ENCODE results near the gene RPTOR. TPM values are rescaled to one million over a fixed set of nuclear protein-coding genes. Genes with fewer than 3 reads are reported as not detected.
"Not testable (repeated sequence)": the region's sequence is repeated elsewhere in the genome, so short reads cannot be mapped to it uniquely, and the experiment has no call there.

RPTOR gene
- total RNA-seq, 1 experiment from 2014 or later: 46.2 TPM

GRCh38 chr17:80873307-80873951 lies 328.8 kb downstream of the RPTOR start:
- Histone ChIP-seq H2AFZ (ENCODE audit: low read length) (no peak overlapping the region), H3K4me1 (ENCODE audit: insufficient read depth, low read length) (peaks cover 6% of the 10 kb centered on the region; the same call in 1 of the 2 replicates), H3K4me3 (ENCODE audit: low read length) (no peak overlapping the region), H3K27me3 (ENCODE audit: low read length) (no peaks in the 10 kb centered on the region), H3K9me2 (replicated peaks; ENCODE audit: low read length) (no peaks in the 10 kb centered on the region), H3K36me3 (ENCODE audit: low read depth, low read length) (peaks cover 9% of the 10 kb centered on the region; the same call in 1 of the 2 replicates), H3F3A (ENCODE audit: low read length, unreplicated experiment) (no peaks in the 10 kb centered on the region), H3K27ac (ENCODE audit: low read length) (no peak overlapping the region), H3K9ac (ENCODE audit: low read length) (no peak overlapping the region), H3K79me2 (ENCODE audit: low read length) (no peaks in the 10 kb centered on the region), H4K20me1 (ENCODE audit: low read length) (no peaks in the 10 kb centered on the region), H3K9me3 (ENCODE audit: low read length) (no peaks in the 10 kb centered on the region), H3K4me2 (ENCODE audit: low read length) (no peak overlapping the region)
- DNase-seq (peak; percentile 36), ATAC-seq (no peak)
- ChIA-PET CTCF (no interaction called here), POLR2A (ENCODE audit: unreplicated experiment) (no interaction called here)
- BruUV-seq (replicated peaks): no TSS peak
- TF ChIP-seq EZH2 (IDR thresholded peaks at IDR 0.05; ENCODE audit: low read length, unreplicated experiment): no peak
- TF ChIP-seq CTCF (conservative IDR thresholded peaks at IDR 0.05; ENCODE audit: low read depth, low read length): no peak
- TF ChIP-seq EZH2phosphoT487 (IDR thresholded peaks at IDR 0.05; ENCODE audit: borderline replicate concordance, low read length): no peak
- intact Hi-C loops (cut with micrococcal nuclease): no loop called here

- peaks cover 9% of the 10 kb centered on the region; the same call in 1 of the 2 replicates for H3K36me3 ChIP-seq (ENCODE audit: low read depth, low read length)
- no peaks in the 10 kb centered on the region for H3K9me2 ChIP-seq (replicated peaks; ENCODE audit: low read length)
- H3K4me3 ChIP-seq (ENCODE audit: low read length): no peak overlapping the region
- H3K4me1 ChIP-seq (ENCODE audit: insufficient read depth, low read length): peaks cover 6% of the 10 kb centered on the region; the same call in 1 of the 2 replicates
- H3K27me3 ChIP-seq (ENCODE audit: low read length): no peaks in the 10 kb centered on the region
- ChIA-PET POLR2A (ENCODE audit: unreplicated experiment) (interaction anchor here (0.6 kb wide), 1 partner anchor 50 kb away, joined by 3 read pairs; no protein-coding TSS in a partner anchor), CTCF (no interaction called here)
- H2AFZ ChIP-seq (ENCODE audit: low read length): no peak overlapping the region
- ATAC-seq: no peak
- no peaks in the 10 kb centered on the region for H3K79me2 ChIP-seq (ENCODE audit: low read length)
- no peaks in the 10 kb centered on the region for H3K9me3 ChIP-seq (ENCODE audit: low read length)
- H3K9ac ChIP-seq (ENCODE audit: low read length): no peak overlapping the region
- H3K27ac ChIP-seq (ENCODE audit: low read length): no peak overlapping the region
- no TSS peak for BruUV-seq (replicated peaks)
- no peaks in the 10 kb centered on the region for H3F3A ChIP-seq (ENCODE audit: low read length, unreplicated experiment)
- H4K20me1 ChIP-seq (ENCODE audit: low read length): no peaks in the 10 kb centered on the region
- TF ChIP-seq EZH2 (IDR thresholded peaks at IDR 0.05; ENCODE audit: low read length, unreplicated experiment) (no peak), CTCF (conservative IDR thresholded peaks at IDR 0.05; ENCODE audit: low read depth, low read length) (no peak), EZH2phosphoT487 (IDR thresholded peaks at IDR 0.05; ENCODE audit: borderline replicate concordance, low read length) (no peak)
- no peak overlapping the region for H3K4me2 ChIP-seq (ENCODE audit: low read length)
- DNase-seq: no peak
- intact Hi-C loops (cut with micrococcal nuclease): no loop called here
Observed at GRCh38 chr17:80874866-80875445, 330.3 kb downstream of the RPTOR start.

GRCh38 chr17:80875480-80875995 lies 330.9 kb downstream of the RPTOR start:
- H3K4me1 ChIP-seq (ENCODE audit: insufficient read depth, low read length); ATAC-seq; POLR2A ChIA-PET (ENCODE audit: unreplicated experiment); intact Hi-C loops (cut with micrococcal nuclease); DNase-seq; H3K9me2 ChIP-seq (replicated peaks; ENCODE audit: low read length); H3K27me3 ChIP-seq (ENCODE audit: low read length); H3K4me2 ChIP-seq (ENCODE audit: low read length); H3K9ac ChIP-seq (ENCODE audit: low read length); H3K36me3 ChIP-seq (ENCODE audit: low read depth, low read length); H4K20me1 ChIP-seq (ENCODE audit: low read length); H3K9me3 ChIP-seq (ENCODE audit: low read length); CTCF ChIA-PET; H3K4me3 ChIP-seq (ENCODE audit: low read length); H2AFZ ChIP-seq (ENCODE audit: low read length); H3K79me2 ChIP-seq (ENCODE audit: low read length); H3K27ac ChIP-seq (ENCODE audit: low read length); H3F3A ChIP-seq (ENCODE audit: low read length, unreplicated experiment); BruUV-seq (replicated peaks): not testable (repeated sequence)

GRCh38 chr17:80876456-80876949 lies 331.9 kb downstream of the RPTOR start:
- BruUV-seq (replicated peaks); H3K9ac ChIP-seq (ENCODE audit: low read length); ATAC-seq; H3F3A ChIP-seq (ENCODE audit: low read length, unreplicated experiment); intact Hi-C loops (cut with micrococcal nuclease); H3K4me3 ChIP-seq (ENCODE audit: low read length); H3K27ac ChIP-seq (ENCODE audit: low read length); DNase-seq; POLR2A ChIA-PET (ENCODE audit: unreplicated experiment); H3K9me2 ChIP-seq (replicated peaks; ENCODE audit: low read length); H3K4me1 ChIP-seq (ENCODE audit: insufficient read depth, low read length); H3K4me2 ChIP-seq (ENCODE audit: low read length); CTCF ChIA-PET; H2AFZ ChIP-seq (ENCODE audit: low read length); H3K27me3 ChIP-seq (ENCODE audit: low read length); H3K9me3 ChIP-seq (ENCODE audit: low read length); H3K79me2 ChIP-seq (ENCODE audit: low read length); H4K20me1 ChIP-seq (ENCODE audit: low read length): not testable (repeated sequence)
- peaks cover 13% of the 10 kb centered on the region; the same call in 1 of the 2 replicates for H3K36me3 ChIP-seq (ENCODE audit: low read depth, low read length)
